NT2/D1 (cell line): Measurements from ENCODE around the gene SEZ6.

Experiments
- YY1 ChIP-seq: IDR thresholded peaks from 2 replicates; pipeline ENCODE4 v1.6.1; 2011; ENCODE audit not compliant: insufficient read length, insufficient read depth
- ZNF274 ChIP-seq: IDR thresholded peaks from 2 replicates; pipeline ENCODE4 v1.6.1; 2011; ENCODE audit warnings: mild to moderate bottlenecking, low read depth, low read length

GRCh38 chr17:28967221-28968135, 38.4 kb downstream of the SEZ6 start:
- TF ChIP-seq ZNF274: no peak
- TF ChIP-seq YY1: no peak
